H1 (cell line): ENCODE data around the gene AKT1S1. TPM values are rescaled to one million over a fixed set of nuclear protein-coding genes. Genes with fewer than 3 reads are reported as not detected.

Source experiments
- HDAC2 ChIP-seq, 2 experiments: fragments of 300-600 bp in 1 of 2; sonication (generic) in 1 of 2; IDR thresholded peaks; 2 replicates each; pipeline ENCODE4 v1.6.1; 2011 to 2012; ENCODE audit warnings: low read depth in 2 of 2, low read length in 2 of 2, mild to moderate bottlenecking in 2 of 2, moderate library complexity in 2 of 2, borderline replicate concordance in 1 of 2, inconsistent platforms in 1 of 2
- POLR2A ChIP-seq, 2 experiments: IDR thresholded peaks; 1 replicate in 1 of 2; 2 replicates in 1 of 2; pipeline ENCODE4 v1.6.1; 2011; ENCODE audit warnings: low read depth in 2 of 2, low read length in 2 of 2, mild to moderate bottlenecking in 2 of 2; ENCODE audit errors: control extremely low read depth in 1 of 2
- RXRA ChIP-seq: IDR thresholded peaks from 2 replicates; pipeline ENCODE4 v1.6.1; 2011; ENCODE audit warnings: low read depth, mild to moderate bottlenecking, low read length, moderate library complexity; ENCODE audit not compliant: insufficient read depth
- SIN3A ChIP-seq, 2 experiments: IDR thresholded peaks in 1 of 2; conservative IDR thresholded peaks in 1 of 2; 2 replicates each; pipeline ENCODE4 v1.6.1; 2011 to 2012; ENCODE audit warnings: low read length in 2 of 2, improper control_type of control experiment in 1 of 2, low read depth in 1 of 2, mild to moderate bottlenecking in 1 of 2
- SRF ChIP-seq: IDR thresholded peaks from 2 replicates; pipeline ENCODE4 v1.6.1; 2011; ENCODE audit warnings: mild to moderate bottlenecking, low read depth, low read length, moderate library complexity
- YY1 ChIP-seq: IDR thresholded peaks from 2 replicates; pipeline ENCODE4 v1.6.1; 2011; ENCODE audit warnings: low read depth, mild to moderate bottlenecking, low read length
- polyA plus RNA-seq, 7 experiments: library from polyadenylated mRNA; depleted of rRNA in 3 of 7; stranded (reverse) in 5 of 7; unstranded in 2 of 7; fragments of >200 nt in 5 of 7; fragments of 200-250 nt in 2 of 7; gene quantifications; 1 replicate in 5 of 7; 2 replicates in 1 of 7; 4 replicates in 1 of 7; pipeline versions ENCODE4 v1.2.1 to v1.2.3, GENCODE V29; 2011 to 2013; ENCODE audit warnings: missing spikeins in 2 of 7, mixed read lengths in 2 of 7
- total RNA-seq: library from RNA; stranded (reverse); fragmentation: NEBNext Ultra II Directional; extraction: Animal tissue kit (Norgen Biotek cat#: 25700); gene quantifications from 2 replicates; pipeline ENCODE4 v1.2.1, GENCODE V29; 2021

AKT1S1 gene
- total and polyA plus RNA-seq, 2 of the 8 experiments (the other 6 are each of a cell fraction or from before 2014, with no cell fraction given), result 40.7 to 45.9 TPM

DNA sequence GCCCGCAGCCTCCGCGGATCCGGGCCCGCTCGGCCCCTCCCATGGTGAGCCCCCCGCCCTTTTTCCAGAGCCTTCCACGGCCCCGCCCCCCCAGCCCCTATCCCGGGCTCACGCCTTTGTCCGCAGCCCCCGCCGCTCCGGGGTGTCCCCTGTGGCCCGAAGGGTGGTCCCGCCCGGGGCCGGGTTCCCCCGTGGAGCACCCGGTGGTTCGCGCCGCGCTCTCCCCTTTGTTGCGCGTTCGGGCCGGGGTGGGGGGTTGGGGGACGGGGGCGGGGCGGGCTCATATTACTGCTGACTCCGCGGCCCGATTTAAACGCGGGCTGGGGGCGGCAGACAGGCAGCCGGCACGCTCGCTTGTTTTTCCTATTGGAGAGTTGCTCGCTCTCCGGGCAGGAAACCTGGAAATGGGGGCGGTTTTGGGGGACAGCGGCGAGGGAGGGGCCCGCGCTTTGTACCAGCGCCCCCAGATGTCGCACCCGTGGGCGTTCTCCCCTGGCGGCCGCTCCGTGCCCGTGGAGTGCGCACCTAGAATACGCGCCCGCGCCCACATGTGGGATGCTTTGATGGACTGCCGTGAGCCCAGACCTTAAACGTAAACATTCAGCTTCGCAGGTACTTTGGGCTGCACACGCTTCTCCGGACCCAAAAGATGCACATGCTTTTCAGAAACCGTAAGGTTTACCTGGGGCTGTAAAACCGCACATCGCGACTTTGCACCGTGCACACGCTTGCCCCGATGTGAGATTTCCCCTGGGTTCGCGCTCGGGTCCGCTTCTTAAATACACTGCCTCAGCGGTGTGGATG is 25.5 kb downstream of the AKT1S1 start (continued):
- TF ChIP-seq SRF (no peak), HDAC2 (IDR thresholded peaks at IDR 0.05; ENCODE audit: borderline replicate concordance in 1 of 2, low read depth in 2 of 2, low read length in 2 of 2) (no peak), SIN3A (conservative IDR thresholded peaks at IDR 0.05 in 1 of 2, IDR thresholded peaks at IDR 0.05 in 1 of 2; ENCODE audit: low read depth in 1 of 2, low read length in 2 of 2) (peak in 1 of 2 experiments; percentile 40; a peak in 1 of 4 replicates), RXRA (no peak), YY1 (no peak), POLR2A (IDR thresholded peaks at IDR 0.05; ENCODE audit: control extremely low read depth in 1 of 2, low read depth in 2 of 2, low read length in 2 of 2) (peak in 1 of 2 experiments; percentile 54; a peak in 2 of 3 replicates)
- TF ChIP-seq, all 59 proteins: peak for 5
